Activated T-cell treated with anti-CD3 and anti-CD28 coated beads, Interleukin-2, amount 50 U/mL, for 1 hour (primary cell): ENCODE results near the gene PHF2.

Experiments
- DNase-seq: peaks from one replicate; pipeline ENCODE4 v3.0.0-alpha.2; 2020

Gene PHF2

GRCh38 chr9:93713716-93714115 lies 137.3 kb downstream of the PHF2 start:
- no peak for DNase-seq

- no peak for DNase-seq
Measured at GRCh38 chr9:93721417-93721965, 145.1 kb downstream of the PHF2 start.

- DNase-seq, result no peak
Measured at GRCh38 chr9:93724852-93725251, 148.5 kb downstream of the PHF2 start.

- no peak for DNase-seq
Measured at GRCh38 chr9:93725382-93725781, 149.0 kb downstream of the PHF2 start.

GRCh38 chr9:93726147-93726546 lies 149.8 kb downstream of the PHF2 start:
- no peak for DNase-seq
